SHP77 (cell line): ENCODE data around the gene KIF5A.
"Not testable (repeated sequence)": the region's sequence is repeated elsewhere in the genome, so short reads cannot be mapped to it uniquely, and the experiment has no call there.

Source experiments
- DNase-seq, 2 experiments: peaks; one replicate each; lab custom pipeline; 2025; lab: John Stamatoyannopoulos, UW

Gene KIF5A

DNA sequence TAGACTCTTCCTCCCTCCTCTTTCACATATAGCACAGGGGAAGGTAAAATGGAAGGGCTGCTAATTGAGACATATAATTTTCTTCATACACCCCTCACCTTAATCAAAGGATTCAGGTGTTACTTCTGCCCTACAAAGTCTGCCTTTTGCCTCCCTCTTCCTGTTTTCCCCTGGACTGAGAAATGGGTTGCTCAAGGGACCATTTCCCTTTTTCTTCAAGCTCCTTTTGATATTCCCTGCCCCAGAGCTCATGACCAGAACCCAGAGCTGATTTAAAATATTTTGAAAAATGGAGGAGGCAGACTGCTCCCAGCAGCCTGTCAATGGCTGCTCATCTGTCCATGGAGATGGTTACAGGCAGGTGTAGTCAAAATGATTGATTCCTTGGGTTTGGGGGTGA is 34.8 kb downstream of the KIF5A start:
- DNase-seq, result no peak

DNA sequence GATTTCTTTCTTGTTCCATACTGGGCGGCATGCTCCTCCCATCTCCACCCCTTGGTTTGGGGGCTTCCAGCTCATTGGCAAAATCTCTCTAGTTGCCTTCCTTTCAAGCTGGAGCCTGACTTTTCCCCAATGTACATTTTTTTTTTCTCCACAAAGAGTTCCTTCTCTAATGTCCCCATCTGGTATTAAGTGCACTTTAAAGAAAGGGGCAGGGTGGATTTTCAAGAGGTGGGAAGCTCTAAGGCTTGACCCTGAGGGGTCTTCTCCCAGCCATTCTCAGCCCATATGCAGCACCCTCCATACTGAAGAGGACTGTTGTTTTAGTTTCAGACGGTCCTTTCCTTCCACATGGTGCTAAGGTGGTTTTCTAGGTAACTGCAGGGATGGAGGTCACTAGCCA is 35.3 kb downstream of the KIF5A start:
- no peak for DNase-seq

DNA sequence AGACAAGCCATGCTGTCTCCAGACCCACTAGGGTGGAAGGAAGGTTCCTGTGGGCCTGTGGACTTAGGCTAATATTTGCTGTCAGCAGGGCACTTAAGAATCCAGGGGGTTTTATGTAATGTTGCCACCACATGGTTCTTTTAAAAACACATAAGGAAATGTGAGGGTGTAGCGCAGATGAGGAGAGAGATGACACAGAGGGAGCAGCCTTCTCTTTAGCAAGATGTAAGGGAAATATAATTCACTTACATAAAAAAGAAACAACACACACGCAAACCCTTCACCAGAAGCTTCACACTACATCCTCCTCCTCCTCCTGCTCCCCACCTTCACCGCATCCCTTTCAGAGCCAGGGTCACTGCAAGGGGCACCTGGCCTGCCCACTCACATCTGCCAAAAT is 36.3 kb downstream of the KIF5A start:
- no peak for DNase-seq

DNA sequence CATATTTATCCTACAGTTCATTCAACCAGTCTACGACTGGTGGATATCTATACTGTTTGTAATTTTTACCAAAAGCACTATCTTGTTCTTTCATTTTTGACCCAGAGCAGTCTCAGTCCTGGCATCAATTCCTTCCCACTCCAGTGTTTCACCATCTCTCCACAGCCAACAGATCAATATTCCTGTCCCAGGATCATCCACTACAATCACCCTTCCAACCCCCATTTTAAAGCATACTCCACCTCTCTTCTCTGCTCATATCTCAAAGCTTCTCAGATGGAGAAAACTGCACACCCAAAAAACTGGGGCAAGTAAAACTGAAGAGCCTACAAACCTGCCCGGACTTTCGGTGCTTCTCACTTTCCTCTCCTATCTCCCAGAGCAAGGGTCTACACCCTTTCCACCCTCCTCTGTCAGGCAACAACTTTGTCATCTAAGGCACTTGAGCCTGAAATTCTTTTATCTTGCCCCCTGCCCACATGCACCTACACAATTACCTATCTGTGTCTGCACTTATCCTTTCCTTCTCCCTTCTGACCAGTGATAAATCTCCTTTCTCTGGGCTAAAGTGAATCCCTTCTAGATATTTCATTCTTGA is 37.1 kb downstream of the KIF5A start:
- DNase-seq, result no peak

DNA sequence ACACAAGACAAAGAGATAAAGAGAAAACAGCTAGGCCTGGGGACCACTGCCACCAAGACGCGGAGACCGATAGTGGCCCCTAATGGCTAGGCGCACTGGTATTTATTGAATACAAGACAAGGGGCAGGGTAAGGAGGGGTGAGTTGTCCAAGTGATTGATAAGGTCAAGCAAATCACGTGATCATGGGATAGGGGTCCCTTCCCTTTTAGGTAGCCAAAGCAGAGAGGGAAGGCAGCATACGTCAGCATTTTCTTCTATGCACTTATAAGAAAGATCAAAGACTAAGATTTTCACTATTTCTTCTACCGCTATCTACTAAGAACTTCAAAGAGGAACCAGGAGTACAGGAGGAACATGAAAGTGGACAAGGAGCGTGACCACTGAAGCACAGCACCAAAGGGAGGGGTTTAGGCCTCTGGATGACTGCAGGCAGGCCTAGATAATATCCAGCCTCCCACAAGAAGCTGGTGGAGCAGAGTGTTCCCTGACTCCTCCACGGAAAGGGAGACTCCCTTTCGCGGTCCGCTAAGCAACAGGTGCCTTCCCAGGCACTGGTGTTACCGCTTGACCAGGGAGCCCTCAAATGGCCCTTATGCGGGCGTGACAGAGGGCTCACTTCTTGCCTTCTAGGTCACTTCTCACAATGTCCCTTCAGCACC is 39.2 kb downstream of the KIF5A start:
- not testable (repeated sequence) for DNase-seq

DNA sequence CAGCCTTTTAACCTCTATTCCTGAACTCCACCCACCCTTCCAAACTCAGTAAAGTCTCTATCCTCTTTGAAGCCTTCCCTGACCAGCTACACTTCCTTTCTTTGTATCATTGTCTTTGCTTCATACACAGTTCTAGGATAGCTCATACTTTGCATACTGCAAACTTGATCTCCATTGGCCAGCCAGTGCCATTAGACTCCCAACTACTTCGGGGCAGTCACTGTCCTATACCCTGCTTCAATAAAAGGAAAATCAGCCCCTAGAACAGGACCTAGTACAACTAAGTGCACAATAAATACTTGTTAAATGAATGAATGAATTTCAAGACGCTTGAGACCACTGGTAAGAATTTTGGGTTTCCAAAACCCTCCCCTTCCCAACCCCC is 40.6 kb downstream of the KIF5A start:
- DNase-seq, result no peak

DNA sequence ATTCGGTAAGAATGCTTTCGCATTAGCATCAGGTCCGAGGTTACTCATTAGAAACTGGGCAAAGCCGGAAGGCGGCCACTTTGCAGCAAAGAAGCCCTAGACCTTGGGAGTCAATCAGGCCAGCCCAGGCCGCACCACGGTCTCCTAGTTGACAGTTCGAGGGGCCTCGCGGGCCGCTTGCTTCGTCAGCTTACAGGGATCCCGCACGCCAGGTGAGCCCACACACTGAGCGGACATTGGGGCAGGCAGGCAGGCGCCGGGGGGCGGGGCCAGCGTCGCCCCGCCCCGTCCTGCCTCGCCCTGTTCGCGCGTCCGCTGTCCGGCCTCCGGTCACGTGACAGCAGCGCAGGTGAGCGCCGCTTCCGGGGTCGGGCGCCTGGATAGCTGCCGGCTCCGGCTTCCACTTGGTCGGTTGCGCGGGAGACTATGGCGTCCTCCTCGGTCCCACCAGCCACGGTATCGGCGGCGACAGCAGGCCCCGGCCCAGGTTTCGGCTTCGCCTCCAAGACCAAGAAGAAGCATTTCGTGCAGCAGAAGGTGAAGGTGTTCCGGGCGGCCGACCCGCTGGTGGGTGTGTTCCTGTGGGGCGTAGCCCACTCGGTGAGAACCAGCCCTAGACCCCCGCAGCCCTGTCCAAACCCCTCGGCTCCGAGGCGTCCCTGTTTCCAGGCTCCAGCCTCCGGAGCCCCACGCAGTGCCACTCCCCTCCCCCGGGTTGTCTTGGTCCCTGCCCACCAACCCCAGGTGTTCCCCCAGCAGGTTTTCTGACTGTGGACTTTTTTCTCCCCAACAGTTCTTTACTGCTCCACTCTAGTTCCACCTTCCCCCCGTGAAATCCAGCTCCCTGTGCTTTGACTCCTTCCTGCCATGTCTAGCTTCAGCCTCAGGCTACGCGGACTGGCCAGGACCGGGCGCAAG is 41.3 kb downstream of the KIF5A start, which contains the start of gene PIP4K2C:
PIP4K2C (plus strand) TSS at position 329 of the 918 bp plus-strand sequence; CDS start at position 427, 98 bp downstream.
- DNase-seq, result peak; percentile 72 to 90

DNA sequence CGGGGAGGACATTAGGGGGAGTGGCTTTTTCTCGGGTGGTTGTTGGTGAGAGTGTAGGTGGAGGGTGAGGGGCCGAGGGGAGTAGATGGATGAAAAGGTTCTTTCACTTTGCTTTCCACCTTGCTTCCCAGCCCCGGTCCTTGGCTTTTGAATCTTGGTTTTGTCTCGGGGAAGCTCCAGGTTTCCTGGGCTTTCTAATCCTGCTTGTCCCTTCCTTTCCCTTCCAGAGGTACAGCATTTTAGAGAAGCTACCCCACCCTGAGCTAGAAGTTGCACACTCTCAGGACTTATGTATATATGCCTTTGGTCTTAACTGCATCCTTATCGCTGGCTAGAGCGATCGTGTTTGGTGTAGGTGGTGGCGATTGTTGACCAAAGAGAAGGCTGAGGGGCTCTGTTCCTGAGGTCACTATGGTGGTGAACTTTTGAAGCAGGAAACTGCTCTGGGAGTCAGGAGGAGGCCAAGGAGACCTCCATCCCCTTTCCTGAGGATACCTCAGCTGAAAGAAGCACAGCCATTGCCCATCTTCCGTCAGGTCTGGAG is 42.0 kb downstream of the KIF5A start:
- peak in 1 of 2 experiments; percentile 5 for DNase-seq

DNA sequence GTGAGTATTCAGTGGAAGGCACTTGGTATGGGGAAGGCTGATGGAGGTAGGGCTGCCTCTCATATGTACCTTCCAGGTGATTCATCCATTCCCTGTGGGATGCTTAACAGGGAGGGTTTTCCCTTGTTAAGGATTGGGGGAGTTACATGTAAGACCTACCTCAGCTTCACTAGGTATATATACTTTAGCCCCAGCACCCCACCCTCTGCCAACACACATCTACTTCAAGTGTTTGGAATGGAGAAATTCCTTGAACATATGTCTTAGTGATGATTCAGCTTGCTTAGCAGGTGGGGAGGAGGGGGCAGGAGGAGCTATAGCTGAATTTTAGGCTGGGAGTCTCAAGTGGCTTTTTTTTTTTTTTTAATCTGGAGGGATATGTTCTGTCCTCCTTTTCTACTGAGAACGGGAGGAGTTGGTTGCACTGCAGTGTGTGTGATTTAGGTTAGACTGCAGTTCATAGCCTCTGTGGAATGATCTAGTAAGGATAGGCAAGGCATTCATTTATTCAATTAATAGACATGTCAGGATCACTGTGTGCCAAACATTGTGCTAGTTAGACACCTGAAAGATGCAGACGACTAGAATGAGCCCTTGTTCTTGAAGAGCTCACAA is 42.8 kb downstream of the KIF5A start:
- no peak for DNase-seq

DNA sequence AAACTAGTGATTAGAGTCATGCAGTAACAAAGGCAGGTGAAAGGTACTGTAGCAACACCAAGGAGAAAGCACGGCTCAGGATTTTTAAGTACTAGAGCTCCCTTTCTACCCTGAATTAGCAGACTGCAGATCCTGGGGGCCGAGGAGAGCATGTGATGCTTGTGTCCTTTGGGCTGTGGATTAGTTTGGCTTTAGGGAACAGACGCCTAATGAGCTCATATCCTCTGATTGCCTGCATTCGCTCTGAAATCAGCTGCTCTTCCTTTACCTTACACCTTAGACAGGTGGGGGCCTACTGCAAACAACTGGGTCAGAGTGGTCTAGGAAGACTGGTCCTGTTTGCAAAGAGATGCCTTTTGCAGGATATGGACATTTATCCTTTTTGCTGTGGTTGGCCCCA is 43.3 kb downstream of the KIF5A start:
- no peak for DNase-seq

DNA sequence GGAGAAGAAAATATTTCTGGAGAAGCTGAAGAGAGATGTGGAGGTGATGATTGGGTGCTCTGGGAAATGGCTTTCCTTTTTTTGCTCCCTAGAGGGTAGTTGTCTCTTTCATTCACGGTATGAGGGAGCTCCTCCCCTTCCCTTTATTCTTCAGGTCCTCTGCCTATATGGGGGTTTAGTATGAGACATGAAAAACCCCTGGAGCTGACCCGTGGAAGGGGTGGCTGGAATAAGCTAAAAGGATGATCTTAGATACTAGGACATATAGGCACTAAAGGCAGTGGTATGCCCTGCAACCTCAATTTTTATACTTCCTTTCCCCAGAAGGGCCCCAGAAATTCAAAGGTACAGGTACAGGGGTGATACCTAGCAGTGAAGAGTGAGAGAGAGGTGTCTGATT is 50.6 kb downstream of the KIF5A start:
- no peak for DNase-seq

DNA sequence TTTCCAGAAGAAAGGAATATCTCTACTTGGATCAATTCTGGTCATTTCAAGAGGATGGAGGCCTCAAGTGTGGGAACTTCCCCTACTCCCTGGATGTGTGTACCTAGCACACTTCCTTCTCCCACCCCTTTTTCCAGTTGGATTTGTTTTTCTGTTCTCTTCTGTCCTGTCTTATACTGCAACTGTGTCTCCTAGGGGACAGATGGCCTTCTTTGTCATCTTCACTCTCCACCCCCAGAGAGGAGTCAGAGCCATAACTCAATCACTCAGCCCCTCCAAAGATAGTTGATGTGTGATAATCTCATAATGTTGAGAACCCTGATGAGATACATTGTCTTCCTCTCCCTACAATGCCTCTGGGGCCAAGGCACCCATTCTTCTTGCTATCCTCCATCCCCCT is 52.7 kb downstream of the KIF5A start:
- DNase-seq, result no peak

DNA sequence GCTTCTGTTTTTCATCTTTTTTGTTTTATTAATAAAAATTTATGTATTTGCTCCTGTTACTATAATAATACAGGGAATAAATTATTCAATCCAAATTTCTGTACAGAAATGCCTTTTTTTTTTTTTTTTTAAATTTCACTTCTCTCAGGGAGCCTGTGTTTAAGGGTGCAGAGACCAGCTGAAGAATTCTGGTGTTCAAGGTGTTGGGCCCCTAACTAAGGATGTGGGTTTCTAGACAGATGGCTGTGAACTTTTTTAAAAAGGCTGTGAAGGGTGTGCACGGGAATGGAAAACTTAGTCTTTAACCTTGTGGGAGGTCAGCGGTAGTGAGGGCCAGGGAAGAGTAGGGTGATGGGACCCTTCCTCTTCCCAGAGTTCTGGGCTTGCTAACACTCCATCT is 53.5 kb downstream of the KIF5A start:
- DNase-seq, result no peak

DNA sequence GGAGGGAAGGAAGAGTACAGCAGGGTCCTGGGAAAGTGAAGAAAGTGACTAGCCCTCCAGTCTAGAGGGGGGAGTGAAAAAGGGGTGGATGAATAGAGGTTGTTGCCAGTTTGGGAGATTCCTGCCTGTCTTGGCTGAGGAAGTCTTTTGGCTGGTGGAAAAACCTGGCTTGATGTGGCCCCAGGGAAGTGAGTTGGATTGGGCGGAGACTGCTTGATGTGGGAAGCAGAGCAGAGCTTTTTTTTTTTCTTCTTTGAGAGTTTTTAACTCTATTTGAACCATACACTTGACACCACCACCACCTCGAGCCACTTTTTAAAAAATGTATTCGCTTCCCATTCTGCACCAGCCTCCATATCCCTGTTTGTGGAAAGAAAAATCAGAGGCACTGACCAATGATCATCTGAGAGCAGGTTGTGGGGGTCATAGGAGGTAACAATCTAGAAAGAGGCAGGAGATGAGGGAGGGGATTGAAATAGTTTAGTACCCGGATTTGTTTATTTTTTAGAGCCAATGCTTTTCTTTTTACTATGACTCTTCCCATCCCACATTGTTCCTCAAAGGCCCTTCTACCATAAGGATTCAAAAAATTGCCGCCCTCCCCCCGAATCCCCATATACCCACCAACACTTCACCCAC is 54.1 kb downstream of the KIF5A start:
- no peak for DNase-seq

DNA sequence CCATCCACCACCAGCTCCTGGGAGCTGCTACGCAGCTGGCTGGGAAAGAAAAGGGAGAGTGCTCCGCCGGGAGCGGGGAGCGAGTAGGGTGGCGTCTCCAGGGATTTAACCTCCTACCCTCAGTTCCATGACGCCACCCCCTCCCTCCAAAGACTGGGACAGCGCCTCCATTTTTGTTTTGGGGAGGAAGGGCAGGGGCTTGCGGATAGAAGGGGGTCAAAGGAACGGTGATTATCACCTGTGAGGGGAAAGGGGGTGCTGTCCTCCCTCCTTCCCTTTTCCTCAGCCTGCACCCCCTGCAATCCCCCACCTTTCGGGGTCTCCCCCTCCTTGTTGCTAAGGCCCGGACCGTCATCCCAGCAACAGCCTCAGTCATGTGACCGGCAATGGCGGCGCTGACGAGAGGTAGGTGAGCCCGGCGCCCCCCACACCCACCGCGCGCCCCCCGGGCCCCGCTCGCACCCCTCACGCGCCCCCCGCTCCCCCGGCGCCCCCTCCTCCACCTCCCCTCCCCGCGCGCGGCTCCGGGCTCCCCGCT is 54.7 kb downstream of the KIF5A start, which contains the start of gene DTX3:
DTX3 (plus strand) TSS at position 371 of the 538 bp plus-strand sequence. CDS start 1,694 bp downstream, outside the sequence.
- DNase-seq, result peak in 1 of 2 experiments; percentile 25

DNA sequence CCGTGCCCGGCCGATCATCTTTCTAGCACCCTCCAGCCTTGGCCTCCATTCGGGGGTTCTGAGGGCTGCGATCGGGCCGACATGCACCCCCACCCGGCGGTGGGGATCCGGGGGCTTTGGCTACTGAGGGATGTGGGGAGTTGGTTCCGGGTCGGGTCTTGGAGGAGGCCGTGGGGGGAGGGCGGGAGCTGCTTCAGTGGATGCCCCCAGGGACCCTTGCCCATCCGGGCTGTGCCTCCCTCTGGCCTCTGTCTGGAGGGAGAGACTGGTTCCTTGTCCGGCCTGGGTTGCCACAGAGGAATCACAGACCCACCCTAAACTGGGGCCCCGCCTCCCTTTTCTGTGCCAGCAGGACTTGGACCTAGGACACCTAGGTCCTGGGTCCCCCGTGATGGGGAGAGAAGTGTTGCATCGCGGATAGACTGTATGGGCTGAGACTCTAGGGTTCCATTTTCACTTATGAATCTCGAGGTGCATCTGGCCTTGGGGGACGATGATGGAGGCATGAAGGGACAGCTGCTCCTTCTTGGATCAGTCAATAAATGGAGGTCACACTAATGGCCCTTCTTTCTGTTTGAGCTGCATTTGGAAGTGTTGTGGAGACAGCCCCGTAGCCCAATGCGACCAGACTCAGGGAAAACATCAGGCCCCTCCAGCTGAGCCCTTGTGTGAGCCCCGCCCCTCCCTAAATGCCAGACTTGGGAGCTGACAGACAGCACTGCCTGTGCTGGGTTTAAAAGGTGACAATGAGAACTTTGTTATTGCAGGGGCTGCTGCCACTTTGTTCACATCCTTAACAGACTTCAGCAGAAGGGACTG is 55.4 kb downstream of the KIF5A start:
- no peak for DNase-seq

DNA sequence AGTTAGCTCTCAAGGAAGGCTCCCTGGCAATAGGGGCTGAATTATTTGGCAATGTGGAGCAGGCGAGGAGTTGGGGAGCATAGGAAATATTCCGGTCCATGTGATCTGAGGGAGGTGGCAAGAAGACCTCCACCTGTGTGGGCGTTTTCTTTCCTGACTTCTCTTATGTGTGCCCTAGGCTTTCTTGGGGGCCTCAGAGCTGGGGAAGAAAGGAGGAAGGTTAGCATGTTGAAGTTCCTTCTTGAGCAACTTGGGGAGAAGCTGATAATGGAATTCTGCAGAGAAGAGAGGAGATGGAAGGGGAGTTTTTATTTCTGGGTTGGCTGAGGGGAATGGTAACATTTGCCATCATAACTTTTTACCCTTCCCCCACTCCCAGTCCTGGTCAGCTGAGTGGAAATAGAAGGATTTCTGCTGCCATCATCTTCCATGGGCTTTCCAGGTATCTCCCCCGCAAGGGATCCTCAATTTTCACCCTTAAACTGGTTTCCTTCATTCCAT is 56.0 kb downstream of the KIF5A start:
- no peak for DNase-seq

DNA sequence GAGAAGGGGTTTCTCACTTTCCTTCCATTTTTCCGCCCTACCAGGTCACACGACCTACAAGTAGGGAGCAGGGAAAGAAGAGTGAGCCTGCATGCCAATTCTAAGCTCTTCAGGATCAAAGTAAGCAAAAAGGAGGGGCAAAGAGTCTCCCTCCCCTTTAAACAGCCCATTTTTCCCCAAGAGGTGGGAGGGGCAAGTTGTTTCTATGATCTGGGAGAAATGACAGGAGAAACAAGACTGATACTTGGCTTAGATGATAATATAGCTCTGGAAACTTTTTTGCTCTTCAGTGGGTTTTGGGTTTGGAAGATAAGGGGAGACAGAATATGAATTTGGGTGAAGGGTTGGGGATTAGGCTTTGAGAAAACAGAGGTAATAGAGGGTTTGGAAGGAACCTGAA is 56.6 kb downstream of the KIF5A start:
- DNase-seq, result no peak

DNA sequence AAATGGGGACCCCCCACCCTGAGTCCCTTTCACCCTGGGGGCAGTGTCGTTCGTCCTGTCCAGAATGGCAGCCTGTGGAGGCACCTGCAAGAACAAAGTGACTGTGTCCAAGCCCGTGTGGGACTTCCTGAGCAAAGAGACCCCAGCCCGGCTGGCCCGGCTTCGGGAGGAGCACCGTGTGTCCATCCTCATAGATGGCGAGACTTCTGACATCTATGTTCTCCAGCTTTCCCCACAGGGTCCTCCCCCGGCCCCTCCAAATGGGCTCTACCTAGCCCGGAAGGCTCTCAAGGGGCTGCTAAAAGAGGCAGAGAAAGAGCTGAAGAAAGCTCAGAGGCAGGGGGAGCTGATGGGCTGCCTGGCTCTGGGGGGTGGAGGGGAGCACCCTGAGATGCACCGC is 57.0 kb downstream of the KIF5A start:
- no peak for DNase-seq
